ENCODE measurements around the gene SLC5A5. TPM values are rescaled to one million over a fixed set of nuclear protein-coding genes. Genes with fewer than 3 reads are reported as not detected.
A peak's percentile ranks its signal among the peaks of the same experiment; 100 is the strongest.

SLC5A5 gene
- total RNA-seq, 1 experiment from 2014 or later: 1.8 TPM

DNA sequence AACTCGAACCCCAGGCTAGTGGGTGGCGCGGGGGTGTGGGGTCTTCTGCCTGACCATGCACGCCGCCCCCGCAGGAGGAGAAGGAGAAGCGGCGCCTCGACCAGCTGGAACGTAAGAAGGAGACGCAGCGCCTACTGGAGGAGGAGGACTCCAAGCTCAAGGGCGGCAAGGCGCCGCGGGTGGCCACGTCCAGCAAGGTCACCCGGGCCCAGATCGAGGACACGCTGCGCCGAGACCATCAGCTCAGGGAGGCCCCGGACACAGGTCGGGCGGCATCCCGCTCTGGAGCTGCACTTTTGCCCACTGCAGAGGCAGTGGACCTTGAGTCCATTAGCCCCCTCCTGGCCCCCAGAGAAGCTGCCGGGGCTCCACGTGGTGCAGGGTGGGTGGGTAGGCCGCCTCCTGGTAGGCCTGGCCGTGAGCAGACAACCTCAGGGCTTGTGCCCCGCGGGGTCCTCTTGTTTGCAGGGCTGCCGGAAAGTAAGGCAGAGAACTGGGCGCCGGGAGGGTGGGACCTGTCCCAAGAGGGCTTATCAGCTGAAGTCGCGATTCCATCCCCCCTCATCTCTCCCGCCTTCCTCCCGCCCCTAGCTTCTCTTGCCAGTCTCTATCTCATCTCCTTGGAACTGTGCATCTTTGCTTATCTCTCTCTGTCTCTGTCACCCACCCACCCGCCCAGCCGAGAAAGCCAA lies 71.0 kb downstream of the SLC5A5 start:
- H3K18ac ChIP-seq (ENCODE audit: insufficient read length, low read depth, low read length): peak overlapping the region; percentile 58
- DNase-seq: peak; percentile 76
- H3K4ac ChIP-seq (ENCODE audit: low read depth, low read length): no peak overlapping the region
- H3K9me3 ChIP-seq (ENCODE audit: control insufficient read depth, low read depth, low read length): no peaks in the 10 kb centered on the region
- H2BK20ac ChIP-seq (ENCODE audit: low read depth, low read length, poor library complexity, severe bottlenecking): no peak overlapping the region
- no peaks in the 10 kb centered on the region for H3K27me3 Mint-ChIP-seq (ENCODE audit: low read depth)
- H3K56ac ChIP-seq (ENCODE audit: insufficient read length, low read depth, low read length): no peak overlapping the region
- H4K8ac ChIP-seq (replicated peaks; ENCODE audit: insufficient read length, low read depth, low read length): no peak overlapping the region
- WGBS (ENCODE audit: extremely low coverage, insufficient read length, low lambda C conversion rate): no CpG with 5 or more reads among the region's 41 CpGs
- no peak overlapping the region for H3K23ac ChIP-seq (ENCODE audit: insufficient read length, low read depth, low read length)
- peak overlapping the region; percentile 63 for H3K14ac ChIP-seq (ENCODE audit: insufficient read depth, low read length)
- no peak overlapping the region for H2BK15ac ChIP-seq (ENCODE audit: low read depth, low read length)
- peak overlapping the region in 1 of 3 experiments; percentile 44; a peak in 1 of 7 replicates for H3K27ac Mint-ChIP-seq
- no peak for TF ChIP-seq CTCF (conservative IDR thresholded peaks at IDR 0.05)
- H3K4me3 Mint-ChIP-seq: peak overlapping the region; percentile 14 to 68; a peak in 4 of 5 replicates
- peak overlapping the region; percentile 27 for H3K4me2 ChIP-seq (ENCODE audit: insufficient read depth, insufficient read length, low read length)
- no peak overlapping the region for H2AK5ac ChIP-seq (ENCODE audit: insufficient read length, low read length)
- H3K23me2 ChIP-seq (ENCODE audit: insufficient read length, low read depth, low read length, poor library complexity, severe bottlenecking): peaks cover 10% of the 10 kb centered on the region
- no peak overlapping the region for H2BK5ac ChIP-seq (ENCODE audit: insufficient read length, low read length)
- H3K9ac ChIP-seq (ENCODE audit: extremely low read depth, insufficient read length, low read length): no peak overlapping the region
- no peaks in the 10 kb centered on the region for H3K4me1 ChIP-seq (ENCODE audit: insufficient read depth, low read length)
- no peak overlapping the region for H3T11ph ChIP-seq (ENCODE audit: low read length)
- H2BK120ac ChIP-seq (ENCODE audit: low read depth, low read length, poor library complexity, severe bottlenecking): no peak overlapping the region
- H3K79me2 ChIP-seq (ENCODE audit: insufficient read depth, low read length): no peaks in the 10 kb centered on the region
- H3K27ac ChIP-seq (ENCODE audit: insufficient read length, low read depth, low read length): no peak overlapping the region
- no peak overlapping the region for H4K5ac ChIP-seq (ENCODE audit: insufficient read length, low read depth, low read length)
- no peaks in the 10 kb centered on the region for H3K79me1 ChIP-seq (ENCODE audit: insufficient read depth, low read depth, low read length, poor library complexity, severe bottlenecking)
- H3K27me3 ChIP-seq (ENCODE audit: insufficient read depth, low read length): no peaks in the 10 kb centered on the region
- H4K20me1 ChIP-seq (ENCODE audit: control insufficient read depth, insufficient read depth, insufficient read length): peaks cover 2% of the 10 kb centered on the region
- no peak overlapping the region for H2AFZ ChIP-seq (ENCODE audit: low read length)
- peaks cover 6 to 29% (median 23%) of the 10 kb centered on the region in 3 experiments; a peak in 6 of 7 replicates for H3K36me3 Mint-ChIP-seq (ENCODE audit: insufficient read depth in 1 of 3, low read depth in 3 of 3)
- H4K91ac ChIP-seq (ENCODE audit: insufficient read length, low read depth, low read length): no peak overlapping the region
- H2BK12ac ChIP-seq (ENCODE audit: insufficient read length, low read depth, low read length): no peak overlapping the region
- peaks cover 6 to 21% of the 10 kb centered on the region in 2 experiments for H3K4me1 Mint-ChIP-seq
- H3K9me3 Mint-ChIP-seq: no peaks in the 10 kb centered on the region; a peak in 1 of 5 replicates

All from H9 (cell line).